Stimulated activated memory B cell treated with anti-CD40 and anti-IgM and Interleukin-4, amounts not matched to agents 10 μg/mL and 1 μg/mL and 100 μg/mL, for 72 hours (primary cell): ENCODE results near the gene KCNQ2.

Experiments
- ATAC-seq: fragments of 150-1000 bp; cut with Tn5 transposase; 2 replicates; pipeline ENCODE4 v1.10.0; 2021
- H3K27ac Mint-ChIP-seq: one replicate; pipeline ENCODE4 v1.8.0; 2022; ENCODE audit warnings: mild to moderate bottlenecking, mixed read lengths
- H3K27me3 Mint-ChIP-seq: one replicate; pipeline ENCODE4 v1.8.0; 2022; ENCODE audit warnings: mixed read lengths
- H3K36me3 Mint-ChIP-seq: one replicate; pipeline ENCODE4 v1.8.0; 2022; ENCODE audit warnings: mixed read lengths
- H3K4me1 Mint-ChIP-seq: one replicate; pipeline ENCODE4 v1.8.0; 2022; ENCODE audit warnings: mixed read lengths
- H3K4me3 Mint-ChIP-seq: one replicate; pipeline ENCODE4 v1.8.0; 2022; ENCODE audit warnings: mild to moderate bottlenecking, moderate library complexity, mixed read lengths
- H3K9me3 Mint-ChIP-seq: one replicate; pipeline ENCODE4 v1.8.0; 2022; ENCODE audit warnings: mixed read lengths

The KCNQ2 gene

DNA sequence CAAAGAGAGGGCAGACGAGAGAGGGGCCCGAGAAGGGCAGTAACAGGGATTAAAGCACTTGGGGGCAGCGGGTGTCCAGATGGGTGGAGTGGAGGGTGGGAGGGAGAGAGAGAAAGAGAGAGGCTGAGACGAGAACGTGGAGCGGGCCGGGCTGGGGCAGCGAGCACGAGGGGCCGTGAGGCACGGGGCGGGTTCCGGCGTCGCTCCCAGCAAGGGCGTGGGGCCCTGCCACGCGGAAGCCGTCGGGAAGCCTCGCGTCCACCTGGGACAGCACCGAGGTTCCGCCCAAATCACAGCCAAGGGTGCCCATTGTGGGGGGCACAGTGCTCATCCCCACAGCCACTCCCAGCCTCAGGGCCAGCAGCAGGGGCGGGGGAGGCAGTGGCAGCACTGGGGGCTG is 49.8 kb downstream of the KCNQ2 start:
- no peak overlapping the region for H3K27ac Mint-ChIP-seq
- no peaks in the 10 kb centered on the region for H3K36me3 Mint-ChIP-seq
- no peaks in the 10 kb centered on the region for H3K4me1 Mint-ChIP-seq
- ATAC-seq: peak; percentile 2
- no peaks in the 10 kb centered on the region for H3K9me3 Mint-ChIP-seq
- H3K4me3 Mint-ChIP-seq: no peak overlapping the region
- peaks cover 65% of the 10 kb centered on the region for H3K27me3 Mint-ChIP-seq

DNA sequence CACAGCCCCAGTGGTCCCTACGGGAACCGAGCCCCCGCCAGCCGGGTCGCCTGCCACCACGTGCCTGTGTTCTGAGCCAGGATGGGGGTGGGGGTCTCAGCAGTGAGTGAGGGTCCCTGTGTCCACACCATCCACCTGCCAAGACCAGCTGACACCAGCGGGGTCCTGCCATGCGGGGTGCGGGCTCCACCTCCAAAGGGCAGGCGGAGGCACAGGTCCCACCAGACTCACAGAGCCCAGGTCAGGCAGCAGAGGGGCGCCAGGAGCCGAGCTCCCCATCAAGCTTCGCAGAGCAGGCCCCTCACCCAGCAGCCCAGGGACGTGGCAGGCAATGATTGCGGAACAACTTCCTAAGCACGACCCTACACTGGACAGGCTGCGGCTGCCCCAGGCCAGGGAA is 50.5 kb downstream of the KCNQ2 start:
- no peak overlapping the region for H3K27ac Mint-ChIP-seq
- no peak overlapping the region for H3K4me3 Mint-ChIP-seq
- H3K9me3 Mint-ChIP-seq: no peaks in the 10 kb centered on the region
- ATAC-seq: no peak
- no peaks in the 10 kb centered on the region for H3K36me3 Mint-ChIP-seq
- H3K27me3 Mint-ChIP-seq: peaks cover 65% of the 10 kb centered on the region
- H3K4me1 Mint-ChIP-seq: no peaks in the 10 kb centered on the region

DNA sequence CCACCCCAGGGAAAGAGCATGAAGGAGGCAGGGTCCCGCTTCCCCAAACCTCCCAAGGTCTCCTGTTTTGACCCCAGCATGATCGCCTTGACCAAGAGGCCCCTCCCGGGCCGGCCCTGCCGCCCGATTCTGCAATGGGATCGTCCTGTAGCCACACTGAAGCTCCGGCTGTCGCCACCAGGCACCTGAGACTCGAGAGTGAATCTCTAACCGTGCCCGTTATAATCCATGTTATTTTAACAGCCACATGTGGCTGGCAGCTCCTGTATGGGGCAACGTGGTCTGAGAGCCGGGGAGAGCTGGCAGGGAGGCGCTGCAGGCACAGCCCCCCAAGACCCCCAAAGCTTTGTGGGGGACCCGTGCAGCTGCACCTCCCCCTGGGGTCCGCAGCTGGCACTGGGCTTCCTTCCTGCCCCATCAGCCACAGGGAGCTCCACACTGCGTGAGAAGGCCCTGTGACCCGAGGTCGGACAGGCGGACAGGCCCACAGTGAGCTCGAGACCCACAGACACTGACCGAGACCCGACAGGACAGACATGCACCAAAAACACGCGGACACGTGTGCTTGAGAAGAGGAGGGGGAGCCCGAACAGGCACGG is 51.3 kb downstream of the KCNQ2 start:
- H3K36me3 Mint-ChIP-seq: no peaks in the 10 kb centered on the region
- H3K9me3 Mint-ChIP-seq: no peaks in the 10 kb centered on the region
- peaks cover 62% of the 10 kb centered on the region for H3K27me3 Mint-ChIP-seq
- no peak overlapping the region for H3K27ac Mint-ChIP-seq
- no peak overlapping the region for H3K4me3 Mint-ChIP-seq
- ATAC-seq: no peak
- H3K4me1 Mint-ChIP-seq: no peaks in the 10 kb centered on the region

DNA sequence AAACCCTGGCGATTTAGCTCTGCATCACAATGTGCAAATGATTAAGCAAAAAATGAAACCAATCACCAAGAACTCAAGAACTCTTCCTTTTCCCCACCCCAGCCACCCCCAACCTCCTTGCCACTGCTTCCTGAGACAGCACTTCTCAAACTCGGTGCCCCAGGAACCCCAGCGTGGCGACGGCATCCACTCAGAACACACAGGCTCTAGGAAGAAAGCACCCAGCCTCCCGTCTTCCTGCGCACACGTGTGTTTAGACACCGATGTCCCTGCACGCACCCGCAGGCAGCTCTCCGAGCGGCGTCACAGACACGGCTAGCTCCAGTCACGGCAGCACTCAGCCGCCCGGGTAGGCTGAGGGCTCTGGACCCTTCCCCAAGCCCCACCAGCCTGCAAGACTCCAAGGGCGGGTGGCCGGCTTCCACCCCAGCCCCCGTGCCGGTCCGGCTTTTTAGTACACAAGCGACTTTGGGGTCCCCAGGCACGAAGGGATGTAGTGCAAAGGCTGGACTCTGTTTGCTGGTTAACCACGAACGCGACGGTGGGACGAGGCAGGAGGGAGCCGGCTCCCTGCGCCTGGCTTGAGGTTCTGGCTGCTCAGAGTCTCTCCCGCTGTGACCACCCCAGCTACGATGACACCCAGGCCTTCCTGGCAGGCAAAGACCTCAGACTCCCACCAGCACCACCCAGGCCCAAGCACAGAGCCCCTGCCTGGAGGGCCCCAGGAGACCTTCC is 51.9 kb downstream of the KCNQ2 start:
- H3K4me3 Mint-ChIP-seq: no peak overlapping the region
- H3K27ac Mint-ChIP-seq: no peak overlapping the region
- no peaks in the 10 kb centered on the region for H3K36me3 Mint-ChIP-seq
- no peak for ATAC-seq
- peaks cover 55% of the 10 kb centered on the region for H3K27me3 Mint-ChIP-seq
- no peaks in the 10 kb centered on the region for H3K4me1 Mint-ChIP-seq
- no peaks in the 10 kb centered on the region for H3K9me3 Mint-ChIP-seq

DNA sequence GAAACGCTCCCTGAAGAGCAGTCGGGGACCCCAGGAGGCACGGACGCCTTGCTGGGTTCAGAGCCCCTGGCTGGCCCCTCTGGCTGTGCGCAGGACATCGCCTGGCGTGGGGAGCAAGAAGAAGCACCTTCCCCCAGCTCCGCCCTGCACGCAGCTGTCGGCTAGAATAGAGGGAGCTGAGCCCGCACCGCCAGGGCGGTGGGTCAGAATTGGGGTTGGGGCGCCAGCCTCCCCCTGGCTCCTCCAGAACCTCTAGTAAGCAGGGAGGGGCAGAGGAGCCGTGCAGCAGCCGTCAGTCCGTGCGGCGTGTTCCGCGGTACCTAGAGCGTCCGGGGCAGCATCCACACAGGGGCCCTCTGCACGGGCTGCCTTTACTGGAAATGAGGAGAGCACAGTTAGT is 53.2 kb downstream of the KCNQ2 start:
- ATAC-seq: no peak
- Mint-ChIP-seq H3K27ac (no peak overlapping the region), H3K36me3 (no peaks in the 10 kb centered on the region), H3K27me3 (peaks cover 43% of the 10 kb centered on the region), H3K4me1 (no peaks in the 10 kb centered on the region), H3K4me3 (no peak overlapping the region), H3K9me3 (no peaks in the 10 kb centered on the region)

DNA sequence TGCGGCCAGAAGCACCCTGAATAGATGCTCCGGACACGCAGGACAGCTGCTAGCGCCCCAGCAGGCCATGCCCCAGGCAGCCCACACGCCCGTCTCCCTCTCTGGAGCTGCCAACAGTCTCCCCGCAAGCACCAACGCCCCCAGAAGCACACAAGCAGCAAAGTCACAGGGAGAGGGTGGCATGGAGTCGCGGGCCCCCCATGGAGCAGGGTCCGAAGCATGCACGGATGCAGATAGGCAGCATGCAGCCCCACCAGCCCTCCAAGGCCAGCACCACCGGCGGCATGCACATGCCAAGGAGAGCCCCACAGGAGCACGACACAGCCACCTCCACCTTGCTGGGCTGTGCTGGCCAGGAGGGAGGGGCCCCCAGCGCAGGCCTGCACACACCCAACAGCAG is 53.8 kb downstream of the KCNQ2 start:
- H3K27me3 Mint-ChIP-seq: peaks cover 36% of the 10 kb centered on the region
- no peak for ATAC-seq
- H3K36me3 Mint-ChIP-seq: no peaks in the 10 kb centered on the region
- H3K9me3 Mint-ChIP-seq: no peaks in the 10 kb centered on the region
- no peaks in the 10 kb centered on the region for H3K4me1 Mint-ChIP-seq
- H3K4me3 Mint-ChIP-seq: no peak overlapping the region
- no peak overlapping the region for H3K27ac Mint-ChIP-seq

DNA sequence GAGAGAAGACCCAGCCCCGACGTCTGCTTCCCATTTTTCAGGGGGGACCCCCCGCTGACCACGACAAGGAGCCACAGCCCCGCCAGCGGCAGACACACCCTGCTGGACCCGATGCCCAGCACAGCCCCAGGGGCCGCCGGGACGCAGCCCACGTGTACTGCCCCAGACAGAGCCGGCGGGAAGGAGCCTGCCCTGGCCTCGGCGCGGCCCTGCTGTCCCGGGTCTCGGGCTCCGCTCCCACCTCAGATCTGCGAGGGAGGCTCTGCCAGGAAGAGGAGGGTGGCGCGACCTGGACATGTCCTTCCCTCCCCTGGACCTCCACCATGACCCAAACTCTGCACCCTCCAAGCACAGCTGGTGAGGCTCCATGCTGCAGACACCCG is 54.7 kb downstream of the KCNQ2 start:
- H3K36me3 Mint-ChIP-seq: no peaks in the 10 kb centered on the region
- ATAC-seq: peak; percentile 3
- H3K4me3 Mint-ChIP-seq: no peak overlapping the region
- H3K9me3 Mint-ChIP-seq: no peaks in the 10 kb centered on the region
- H3K27me3 Mint-ChIP-seq: peaks cover 37% of the 10 kb centered on the region
- no peak overlapping the region for H3K27ac Mint-ChIP-seq
- no peaks in the 10 kb centered on the region for H3K4me1 Mint-ChIP-seq

DNA sequence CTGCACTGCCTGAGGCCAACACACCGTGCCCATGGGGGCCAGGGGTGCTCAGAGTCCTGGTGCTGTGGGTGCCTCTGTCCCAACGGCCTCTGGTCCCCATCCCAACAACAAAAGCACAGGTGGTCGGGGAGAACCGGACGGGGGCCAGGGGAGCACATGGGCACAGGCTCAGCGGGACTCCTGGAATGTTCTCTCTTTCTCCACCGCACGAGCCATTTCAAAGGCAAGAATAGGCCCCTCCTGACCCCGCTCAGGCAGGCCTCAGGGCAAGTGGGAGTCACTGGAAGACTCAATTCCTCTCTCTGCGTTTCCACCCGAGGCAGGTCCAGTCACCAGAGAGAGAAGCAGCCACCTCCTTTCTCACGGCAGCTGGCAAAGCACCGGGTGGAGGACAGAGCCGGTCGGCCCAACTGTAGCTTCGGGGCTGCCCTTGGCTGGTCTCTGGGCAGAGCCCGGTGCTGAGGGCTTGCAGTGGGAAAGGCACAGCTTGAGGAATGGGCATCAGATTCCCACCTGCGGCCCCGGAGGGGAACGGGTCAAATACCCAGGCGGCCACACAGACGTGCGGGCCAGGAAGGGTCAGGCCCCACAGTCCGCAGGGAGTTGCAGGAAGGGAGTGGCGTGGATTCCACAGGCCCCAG is 55.2 kb downstream of the KCNQ2 start:
- ATAC-seq: peak; percentile 1
- Mint-ChIP-seq H3K27me3 (peaks cover 43% of the 10 kb centered on the region), H3K27ac (no peak overlapping the region), H3K9me3 (no peaks in the 10 kb centered on the region), H3K36me3 (no peaks in the 10 kb centered on the region), H3K4me1 (no peaks in the 10 kb centered on the region), H3K4me3 (no peak overlapping the region)

DNA sequence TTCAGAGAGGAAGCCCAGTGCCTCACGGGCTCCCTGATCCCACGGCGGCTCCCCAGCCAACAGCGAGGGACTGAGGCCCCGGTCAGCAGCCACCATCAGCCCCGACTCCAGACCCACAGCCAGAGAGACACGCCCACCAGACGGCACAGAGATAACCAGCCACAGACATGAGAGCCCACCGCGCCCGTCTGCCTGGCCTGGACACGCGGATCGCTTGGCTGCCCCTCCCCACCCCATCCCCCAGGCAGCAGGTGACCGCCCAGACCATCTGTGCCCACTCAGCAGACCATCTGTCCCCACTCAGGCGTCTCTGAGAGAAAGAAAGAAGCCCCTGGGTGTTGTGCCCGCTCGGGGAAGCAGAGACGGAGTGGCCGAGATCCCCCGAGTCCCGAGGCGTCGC is 55.8 kb downstream of the KCNQ2 start:
- no peaks in the 10 kb centered on the region for H3K4me1 Mint-ChIP-seq
- H3K9me3 Mint-ChIP-seq: no peaks in the 10 kb centered on the region
- H3K27ac Mint-ChIP-seq: no peak overlapping the region
- H3K36me3 Mint-ChIP-seq: no peaks in the 10 kb centered on the region
- ATAC-seq: no peak
- no peak overlapping the region for H3K4me3 Mint-ChIP-seq
- H3K27me3 Mint-ChIP-seq: peaks cover 48% of the 10 kb centered on the region

DNA sequence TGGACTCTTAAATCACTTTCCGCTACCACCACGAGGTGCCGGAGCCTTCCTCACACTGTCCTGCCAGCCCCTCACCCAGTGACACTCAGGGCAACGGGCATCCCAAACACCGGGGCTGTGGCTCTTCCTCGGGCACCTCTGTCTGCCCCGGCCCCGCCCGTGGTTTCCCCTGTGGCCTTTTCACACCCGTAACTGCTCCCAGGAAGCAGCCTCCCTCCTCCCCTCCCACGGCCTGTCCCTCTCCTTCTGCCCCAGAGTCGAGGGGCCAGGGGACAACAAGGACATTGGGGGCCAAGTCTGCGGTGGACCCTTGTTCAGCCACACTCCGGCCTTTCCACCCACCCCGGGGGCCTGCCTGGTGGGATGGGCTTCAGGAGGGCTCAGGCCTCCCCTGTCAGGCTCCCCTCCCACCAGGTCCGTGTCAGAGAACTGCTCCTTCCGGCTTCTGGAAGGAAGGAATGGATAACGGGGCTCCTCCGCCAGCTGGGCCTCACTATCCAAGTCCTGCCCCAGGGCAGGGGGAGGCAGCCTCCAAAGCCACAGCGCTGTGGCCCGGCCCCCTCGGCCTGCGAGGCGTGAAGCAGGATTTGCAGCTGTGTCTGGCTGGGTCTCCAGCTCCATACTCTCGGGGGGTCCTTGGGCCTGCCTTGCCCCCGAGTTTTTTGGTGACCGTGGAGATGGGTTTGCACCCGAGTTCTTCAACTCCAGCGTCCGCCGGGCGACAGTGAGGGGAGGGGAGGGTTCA is 56.6 kb downstream of the KCNQ2 start:
- no peak overlapping the region for H3K4me3 Mint-ChIP-seq
- no peaks in the 10 kb centered on the region for H3K4me1 Mint-ChIP-seq
- H3K27ac Mint-ChIP-seq: no peak overlapping the region
- no peaks in the 10 kb centered on the region for H3K36me3 Mint-ChIP-seq
- H3K27me3 Mint-ChIP-seq: peaks cover 57% of the 10 kb centered on the region
- H3K9me3 Mint-ChIP-seq: no peaks in the 10 kb centered on the region
- ATAC-seq: no peak

DNA sequence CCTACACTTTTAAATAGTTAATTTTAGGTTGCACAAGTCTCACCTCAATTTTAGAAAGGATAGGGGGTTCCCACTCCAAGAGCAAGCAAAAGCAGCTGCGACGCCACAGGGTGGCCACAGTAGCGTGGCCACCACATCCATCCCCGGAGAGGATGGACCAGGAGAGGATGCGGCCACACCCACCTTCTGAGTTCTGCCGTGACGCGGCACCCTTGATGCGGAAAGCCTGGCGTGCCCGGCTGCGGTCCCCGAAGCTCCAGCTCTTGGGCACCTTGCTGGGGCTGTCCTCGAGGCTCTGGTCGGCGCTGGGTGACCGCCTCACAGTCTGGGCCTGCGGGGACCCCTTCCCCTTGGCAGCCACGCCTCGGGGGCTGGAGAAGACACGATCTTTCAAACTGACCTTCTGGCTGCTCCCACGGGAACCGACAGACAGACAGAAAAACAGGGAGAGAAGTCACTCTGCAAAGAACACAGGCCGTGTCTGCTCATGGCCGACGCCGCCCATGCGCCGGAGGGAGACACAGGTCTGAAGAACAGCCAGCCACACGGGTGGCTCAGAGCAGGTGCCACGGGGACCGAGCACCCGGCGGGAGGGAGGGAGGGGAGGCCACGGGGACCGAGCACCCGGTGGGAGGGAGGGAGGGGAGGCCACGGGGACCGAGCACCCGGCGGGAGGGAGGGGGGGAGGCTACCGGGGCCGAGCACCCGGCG is 57.6 kb downstream of the KCNQ2 start:
- ATAC-seq: no peak
- Mint-ChIP-seq H3K27ac (no peak overlapping the region), H3K36me3 (no peaks in the 10 kb centered on the region), H3K9me3 (no peaks in the 10 kb centered on the region), H3K27me3 (peaks cover 58% of the 10 kb centered on the region), H3K4me1 (no peaks in the 10 kb centered on the region), H3K4me3 (no peak overlapping the region)

DNA sequence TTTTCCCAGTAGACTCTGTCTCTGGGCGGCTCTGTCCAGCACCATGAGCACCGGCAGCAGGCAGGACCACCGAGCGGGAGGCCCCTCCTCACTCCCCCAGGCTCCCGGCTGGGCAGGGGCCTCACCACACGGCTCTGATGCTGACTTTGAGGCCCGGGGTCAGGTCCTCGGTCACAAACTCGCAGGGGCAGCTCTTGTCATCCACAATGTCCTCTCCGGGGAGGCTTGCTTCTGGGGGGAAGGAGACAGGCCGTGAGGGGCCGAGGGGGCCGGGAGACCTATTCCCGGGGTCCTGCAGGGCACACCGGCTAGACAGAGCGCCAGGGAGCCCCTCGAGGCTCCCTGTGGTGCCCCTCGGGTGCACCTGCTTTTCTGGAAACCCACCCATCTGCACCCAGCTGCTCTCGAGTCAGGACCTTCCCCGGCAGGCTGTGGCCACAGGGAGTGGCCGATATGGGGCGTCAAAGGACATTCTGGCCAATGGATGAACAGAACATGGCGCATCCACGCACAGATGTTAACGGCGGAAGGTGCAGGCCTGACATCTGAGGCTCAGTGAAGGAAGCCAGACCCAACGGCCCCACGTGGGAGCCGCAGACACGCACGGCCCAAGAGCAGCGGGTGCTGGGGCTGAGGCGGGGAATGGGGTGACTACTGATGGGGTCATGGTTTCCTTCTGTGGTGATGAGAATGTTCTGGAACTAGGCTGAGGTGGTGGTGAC is 58.3 kb downstream of the KCNQ2 start:
- H3K27ac Mint-ChIP-seq: no peak overlapping the region
- no peak overlapping the region for H3K4me3 Mint-ChIP-seq
- no peak for ATAC-seq
- H3K4me1 Mint-ChIP-seq: no peaks in the 10 kb centered on the region
- H3K36me3 Mint-ChIP-seq: no peaks in the 10 kb centered on the region
- peaks cover 50% of the 10 kb centered on the region for H3K27me3 Mint-ChIP-seq
- H3K9me3 Mint-ChIP-seq: peaks cover 1% of the 10 kb centered on the region

DNA sequence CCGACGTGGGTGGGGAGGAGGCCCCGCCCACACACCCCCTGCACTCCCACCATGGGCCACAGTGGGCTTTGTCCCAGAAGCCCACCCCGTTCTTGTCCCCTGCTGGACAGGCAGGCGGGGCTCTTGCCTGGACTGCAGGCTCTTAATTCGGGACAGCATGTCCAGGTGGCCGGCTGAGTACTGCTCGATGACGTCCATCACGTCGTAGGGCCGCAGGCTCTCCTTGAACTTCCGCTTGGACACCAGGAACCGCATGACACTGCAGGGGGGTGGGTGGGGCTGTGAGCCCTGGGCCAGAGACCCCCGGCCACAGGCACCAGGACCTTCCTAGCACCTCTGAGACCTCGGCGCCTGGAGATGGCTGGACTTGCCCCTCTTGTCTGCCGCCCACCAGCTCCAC is 59.1 kb downstream of the KCNQ2 start:
- Mint-ChIP-seq H3K36me3 (no peaks in the 10 kb centered on the region), H3K27ac (no peak overlapping the region), H3K27me3 (peaks cover 42% of the 10 kb centered on the region), H3K4me3 (no peak overlapping the region), H3K9me3 (peaks cover 4% of the 10 kb centered on the region), H3K4me1 (no peaks in the 10 kb centered on the region)
- no peak for ATAC-seq

DNA sequence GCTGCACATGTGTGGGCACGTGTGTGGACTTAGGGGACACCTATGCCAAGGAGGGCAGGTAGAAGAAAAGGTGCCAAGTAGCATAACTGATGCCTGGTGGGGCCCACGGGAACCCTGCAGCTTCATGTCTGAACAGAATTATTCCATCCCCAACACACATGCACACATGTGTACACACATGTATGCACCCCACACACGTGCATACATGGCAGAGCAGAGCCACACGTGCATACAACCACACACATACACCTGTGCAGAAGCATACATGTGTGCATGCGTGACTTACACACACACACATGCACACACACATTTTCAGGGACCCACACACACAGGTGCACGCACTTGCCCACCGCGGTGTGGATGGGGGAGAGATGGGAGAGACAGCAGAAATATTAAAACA is 59.6 kb downstream of the KCNQ2 start:
- Mint-ChIP-seq H3K4me1 (no peaks in the 10 kb centered on the region), H3K9me3 (peaks cover 4% of the 10 kb centered on the region), H3K27me3 (peaks cover 38% of the 10 kb centered on the region), H3K4me3 (no peak overlapping the region), H3K36me3 (no peaks in the 10 kb centered on the region), H3K27ac (no peak overlapping the region)
- ATAC-seq: no peak
